GM20000 (cell line): Measurements from ENCODE around the gene SYTL5.
"Not testable (repeated sequence)": the region's sequence is repeated elsewhere in the genome, so short reads cannot be mapped to it uniquely, and the experiment has no call there.

ENCODE experiments used
- DNase-seq: peaks from one replicate; pipeline ENCODE4 v3.0.0; 2012; ENCODE audit warnings: low spot score
- TF ChIP-seq, protein P1 (sequence below): IDR thresholded peaks from 2 replicates; pipeline ENCODE4 v1.5.1; 2012; ENCODE audit warnings: mild to moderate bottlenecking, control low read depth; ENCODE audit errors: extremely low read depth, missing control alignments

The SYTL5 gene

DNA sequence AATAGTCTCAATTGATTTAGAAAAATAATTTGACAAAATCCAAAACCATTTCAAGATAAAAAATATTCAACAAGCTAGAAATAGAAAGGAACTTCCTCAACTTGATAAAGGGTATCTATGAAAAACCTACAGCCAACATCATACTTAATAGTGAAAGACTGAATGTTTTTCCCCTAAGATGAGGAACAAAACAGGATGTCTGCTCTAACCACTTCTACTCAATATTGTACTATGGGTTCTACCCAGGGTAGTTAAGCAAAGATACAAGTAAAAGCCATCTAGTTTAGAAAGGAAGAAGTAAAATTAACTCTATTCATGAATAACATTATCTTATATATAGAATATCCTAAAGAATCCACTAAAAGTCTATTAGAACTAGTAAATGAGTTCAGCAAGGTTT, 21.5 kb upstream of the SYTL5 start:
- TF ChIP-seq, protein P1, sequence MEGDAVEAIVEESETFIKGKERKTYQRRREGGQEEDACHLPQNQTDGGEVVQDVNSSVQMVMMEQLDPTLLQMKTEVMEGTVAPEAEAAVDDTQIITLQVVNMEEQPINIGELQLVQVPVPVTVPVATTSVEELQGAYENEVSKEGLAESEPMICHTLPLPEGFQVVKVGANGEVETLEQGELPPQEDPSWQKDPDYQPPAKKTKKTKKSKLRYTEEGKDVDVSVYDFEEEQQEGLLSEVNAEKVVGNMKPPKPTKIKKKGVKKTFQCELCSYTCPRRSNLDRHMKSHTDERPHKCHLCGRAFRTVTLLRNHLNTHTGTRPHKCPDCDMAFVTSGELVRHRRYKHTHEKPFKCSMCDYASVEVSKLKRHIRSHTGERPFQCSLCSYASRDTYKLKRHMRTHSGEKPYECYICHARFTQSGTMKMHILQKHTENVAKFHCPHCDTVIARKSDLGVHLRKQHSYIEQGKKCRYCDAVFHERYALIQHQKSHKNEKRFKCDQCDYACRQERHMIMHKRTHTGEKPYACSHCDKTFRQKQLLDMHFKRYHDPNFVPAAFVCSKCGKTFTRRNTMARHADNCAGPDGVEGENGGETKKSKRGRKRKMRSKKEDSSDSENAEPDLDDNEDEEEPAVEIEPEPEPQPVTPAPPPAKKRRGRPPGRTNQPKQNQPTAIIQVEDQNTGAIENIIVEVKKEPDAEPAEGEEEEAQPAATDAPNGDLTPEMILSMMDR, result no peak

DNA sequence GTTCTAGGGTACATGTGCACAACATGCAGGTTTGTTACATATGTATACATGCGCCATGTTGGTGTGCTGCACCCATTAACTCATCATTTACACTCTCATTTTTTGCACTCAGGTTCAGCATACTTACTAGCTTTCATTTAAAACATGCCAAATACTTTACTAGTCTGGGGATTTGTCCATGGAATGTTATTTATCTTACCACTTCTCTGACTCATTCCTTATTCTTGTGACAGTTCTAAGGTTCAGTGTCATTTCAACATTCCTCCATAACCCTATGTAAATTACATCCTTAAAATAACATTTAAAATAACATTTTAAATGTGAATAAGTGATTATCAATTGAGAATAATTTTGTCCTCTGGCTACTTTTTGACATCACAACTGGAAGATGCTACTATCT, 19.5 kb upstream of the SYTL5 start:
- DNase-seq, result no peak

More for the DNA sequence above, 21.5 kb upstream of the SYTL5 start:
- no peak for DNase-seq

GRCh38 chrX:37989304-37989703, 17.0 kb upstream of the SYTL5 start:
- no peak for DNase-seq
- TF ChIP-seq, protein P1, result no peak

More for the DNA sequence above, 19.5 kb upstream of the SYTL5 start:
- TF ChIP-seq, protein P1, result no peak

DNA sequence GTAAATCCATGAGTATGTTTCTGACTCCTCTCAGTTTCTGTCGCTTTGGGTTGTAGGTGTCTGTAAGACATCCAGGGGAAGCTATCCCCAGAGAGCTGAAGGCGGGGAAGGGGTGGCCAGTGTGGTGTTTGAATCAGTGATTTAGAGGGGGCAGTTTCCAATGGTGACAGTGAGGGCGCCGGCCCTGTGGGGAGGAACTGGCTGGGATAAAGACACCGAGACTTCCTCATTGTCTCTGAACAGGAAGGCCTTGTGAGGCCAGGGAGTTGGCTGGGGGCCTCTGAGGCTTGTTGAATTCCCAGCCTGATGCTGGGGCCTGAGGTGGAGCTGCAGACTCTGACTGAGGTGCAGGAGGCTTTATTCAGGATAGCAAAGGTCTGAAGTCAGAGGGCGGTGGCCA, 15.1 kb upstream of the SYTL5 start:
- DNase-seq, result not testable (repeated sequence)

DNA sequence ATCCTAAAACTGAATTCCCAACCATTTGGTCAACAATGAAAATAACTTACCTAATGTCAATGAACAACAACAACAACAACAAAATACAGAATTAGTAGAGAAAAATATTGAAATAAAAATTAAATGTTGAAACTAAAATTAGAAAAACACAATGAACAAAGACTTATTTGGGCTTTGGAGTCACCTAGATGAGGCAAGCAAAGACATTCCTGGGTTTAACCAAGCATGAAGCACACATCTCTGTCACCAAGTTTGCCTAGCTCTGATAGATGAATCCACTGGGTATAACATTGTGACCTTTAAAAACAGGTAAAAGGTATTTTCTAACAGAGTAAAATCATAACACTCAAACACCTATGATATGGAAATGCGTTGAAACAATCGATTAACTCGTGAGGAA, 13.2 kb upstream of the SYTL5 start:
- TF ChIP-seq, protein P1, result no peak
- DNase-seq, result no peak

- peak; percentile 15 for DNase-seq
Measured at GRCh38 chrX:37993837-37994619, 12.3 kb upstream of the SYTL5 start.

DNA sequence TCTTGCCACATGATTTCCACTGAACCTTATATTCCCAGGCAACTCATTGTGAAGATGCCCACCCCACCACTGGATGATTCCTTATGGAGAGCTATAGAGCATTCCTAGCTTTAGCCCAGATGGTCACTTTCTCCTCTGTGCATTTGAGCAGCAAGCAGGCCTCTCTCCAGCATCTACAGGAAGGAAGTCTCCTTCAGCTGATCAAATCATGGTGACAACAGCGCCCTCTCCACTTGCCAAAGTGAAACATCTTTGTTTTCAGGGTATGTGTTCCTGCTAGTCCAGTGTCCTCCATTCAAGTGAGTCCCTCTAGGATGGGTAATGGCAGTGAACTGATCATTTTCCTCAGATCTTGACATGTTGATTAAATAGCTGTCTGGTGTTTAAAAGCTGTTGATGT, 10.9 kb upstream of the SYTL5 start:
- TF ChIP-seq, protein P1, result no peak
- no peak for DNase-seq

More at GRCh38 chrX:37993837-37994619, 12.3 kb upstream of the SYTL5 start:
- TF ChIP-seq, protein P1, result no peak

GRCh38 chrX:37997096-37997495, 9.3 kb upstream of the SYTL5 start:
- TF ChIP-seq, protein P1, result no peak
- DNase-seq, result no peak
